Endometrial microvascular endothelial cells (primary cell): ENCODE results near the gene PJA1. TPM values are rescaled to one million over a fixed set of nuclear protein-coding genes. Genes with fewer than 3 reads are reported as not detected.

Source experiments
- in situ Hi-C: cut with HindIII; loops from 2 replicates; pipeline ENCODE4 v1.10.0; 2017; ENCODE audit warnings: low sequenced_read_pairs, low pct_unique_long_range_greater_than_20kb; ENCODE audit errors: inconsistent ontology term
- total RNA-seq: library from RNA; depleted of rRNA; stranded (reverse); fragments of >200 nt; gene quantifications from one replicate; pipeline ENCODE4 v1.2.3, GENCODE V29; 2015; ENCODE audit errors: inconsistent ontology term

The PJA1 gene
- total RNA-seq, 1 donor from 2014 or later, result 17.7 TPM

GRCh38 chrX:69126642-69127041, 38.6 kb downstream of the PJA1 start:
- in situ Hi-C loops, result no loop called here

DNA sequence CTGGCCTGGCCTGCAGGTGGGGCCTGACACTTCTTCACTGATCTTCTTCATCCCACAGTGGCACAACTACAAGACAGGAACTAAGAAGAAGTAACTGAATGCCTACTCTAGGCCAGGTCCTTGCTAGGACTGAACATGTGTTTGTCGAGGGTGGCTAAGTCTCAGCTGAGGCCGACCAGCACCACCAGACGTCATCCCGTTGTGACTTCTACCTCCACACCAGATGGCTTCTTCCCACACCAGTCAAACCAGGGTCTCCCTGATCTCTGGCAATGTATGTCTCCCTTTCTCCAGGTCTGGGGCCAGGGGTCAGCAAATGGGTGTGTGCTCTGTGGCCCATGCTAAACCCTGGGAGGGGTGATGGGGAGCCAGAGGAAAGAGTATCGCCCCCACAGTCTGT, 40.2 kb downstream of the PJA1 start:
- in situ Hi-C loops, result no loop called here

DNA sequence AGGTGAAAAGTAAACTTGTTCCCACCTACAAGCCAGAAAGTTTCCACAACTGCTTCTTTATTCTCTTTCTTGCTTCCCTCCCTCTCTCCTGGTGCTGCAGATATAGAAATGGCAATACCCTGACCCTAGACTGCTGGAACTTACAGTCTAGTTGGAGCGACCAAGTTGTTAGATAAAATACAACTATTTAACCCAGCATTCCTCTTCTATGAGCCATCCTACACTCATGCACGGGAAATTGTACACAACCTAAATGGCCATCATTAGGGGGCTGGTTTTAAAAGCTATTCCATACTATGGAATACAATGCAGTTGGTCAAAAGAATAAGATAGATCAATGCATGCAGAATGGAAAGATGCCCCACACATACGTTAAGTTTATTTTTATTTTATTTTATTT, 41.1 kb downstream of the PJA1 start:
- in situ Hi-C loops, result no loop called here

- in situ Hi-C loops, result no loop called here
Measured at GRCh38 chrX:69123481-69123880, 41.8 kb downstream of the PJA1 start.

GRCh38 chrX:69121321-69122000, 43.8 kb downstream of the PJA1 start:
- in situ Hi-C loops, result no loop called here

GRCh38 chrX:69120476-69120875, 44.8 kb downstream of the PJA1 start:
- in situ Hi-C loops, result no loop called here

DNA sequence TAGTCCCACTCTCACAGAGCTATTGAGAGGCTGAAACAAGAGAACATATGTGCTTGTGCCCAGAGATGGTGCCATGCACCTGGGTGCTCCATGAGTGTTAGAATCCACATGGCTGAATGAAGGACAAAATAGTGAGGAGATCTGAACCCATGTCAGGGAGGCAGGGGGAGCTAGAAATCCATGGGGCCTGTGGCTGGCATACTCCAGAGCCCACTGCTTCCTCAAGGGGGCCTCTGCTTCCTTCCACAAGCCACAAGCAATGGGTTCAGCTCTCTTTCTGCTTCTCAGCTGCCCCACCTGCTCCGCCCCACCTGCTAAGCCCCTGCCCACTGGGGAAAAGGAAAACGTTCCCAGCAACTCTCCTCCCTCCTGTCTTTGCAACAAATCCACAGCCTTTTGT, 46.1 kb downstream of the PJA1 start:
- in situ Hi-C loops, result no loop called here

GRCh38 chrX:69117876-69118526, 47.3 kb downstream of the PJA1 start:
- in situ Hi-C loops, result no loop called here

GRCh38 chrX:69116077-69116476, 49.2 kb downstream of the PJA1 start:
- in situ Hi-C loops, result no loop called here

DNA sequence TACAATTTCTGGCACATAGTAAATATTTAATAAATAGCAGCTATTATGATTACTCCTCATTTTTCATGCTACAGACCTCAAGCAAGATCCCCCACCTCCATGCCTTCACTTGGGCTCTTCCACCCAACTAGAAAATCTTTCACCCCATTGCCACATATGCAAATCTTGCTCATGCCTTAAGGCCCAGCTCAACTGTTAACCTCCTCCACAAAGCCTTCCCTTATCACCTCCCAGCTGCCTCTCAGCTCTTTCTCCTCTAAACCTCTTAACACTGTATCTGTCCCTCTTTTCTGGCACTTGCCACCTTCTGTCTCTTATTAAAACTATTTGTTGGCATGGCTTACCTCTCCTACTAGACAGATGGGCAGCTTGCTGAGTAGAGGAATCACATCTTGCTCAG, 51.5 kb downstream of the PJA1 start:
- in situ Hi-C loops, result no loop called here
